Suprapubic skin (tissue), 4 donors: ENCODE data around the gene MYADML2. TPM values are rescaled to one million over a fixed set of nuclear protein-coding genes. Genes with fewer than 3 reads are reported as not detected.

Experiments
- DNase-seq, 2 donors: peaks; one replicate each; pipeline ENCODE4 v3.0.0-alpha.2; 2019; ENCODE audit warnings: low spot score in 2 of 2
- H3K27ac ChIP-seq: fragments of 200-600 bp; sonication (generic); one replicate; pipeline ENCODE4 v1.5.1; 2019
- H3K27me3 ChIP-seq: fragments of 200-600 bp; sonication (generic); one replicate; pipeline ENCODE4 v1.5.1; 2019
- H3K36me3 ChIP-seq: fragments of 200-600 bp; sonication (generic); one replicate; pipeline ENCODE4 v1.5.1; 2019
- H3K4me1 ChIP-seq: fragments of 200-600 bp; sonication (generic); one replicate; pipeline ENCODE4 v1.5.1; 2019
- H3K4me3 ChIP-seq: fragments of 200-600 bp; sonication (generic); one replicate; pipeline ENCODE4 v1.5.1; 2019; ENCODE audit warnings: mild to moderate bottlenecking
- H3K9me3 ChIP-seq: fragments of 200-600 bp; sonication (generic); one replicate; pipeline ENCODE4 v1.5.1; 2019
- EP300 ChIP-seq: sonication (generic); formaldehyde crosslinking; IDR thresholded peaks from one replicate; pipeline ENCODE4 v1.6.1; 2017; ENCODE audit warnings: antibody characterized with exemption
- POLR2A ChIP-seq, 2 donors: fragments of 450-650 bp; IDR thresholded peaks; one replicate each; pipeline ENCODE4 v1.6.1; 2017; ENCODE audit warnings: antibody characterized with exemption in 2 of 2, mild to moderate bottlenecking in 2 of 2, moderate library complexity in 2 of 2
- POLR2AphosphoS5 ChIP-seq, 3 donors: sonication (generic); formaldehyde crosslinking; IDR thresholded peaks; one replicate each; pipeline ENCODE4 v1.6.1; 2017; ENCODE audit warnings: antibody characterized with exemption in 3 of 3
- WGBS: methylation state at CpG from one replicate; pipeline ENCODE4 v1.1.5; 2018; 5-methylcytosine and 5-hydroxymethylcytosine counted together
- total RNA-seq, 4 donors: library from RNA; depleted of rRNA; stranded (reverse); fragments of >200 nt; gene quantifications; one replicate each; pipeline ENCODE4 v1.1.0, GENCODE V29; 2016
- TF ChIP-seq, protein P1 (sequence below), 2 donors: fragments of 200-600 bp in 1 of 2; fragments of 450-650 bp in 1 of 2; sonication (generic) in 1 of 2; IDR thresholded peaks; one replicate each; pipeline ENCODE4 v1.5.1; 2016 to 2019; ENCODE audit warnings: antibody characterized with exemption in 2 of 2, mild to moderate bottlenecking in 1 of 2, moderate library complexity in 1 of 2

Gene MYADML2
- total RNA-seq, 4 donors from 2014 or later: not detected

DNA sequence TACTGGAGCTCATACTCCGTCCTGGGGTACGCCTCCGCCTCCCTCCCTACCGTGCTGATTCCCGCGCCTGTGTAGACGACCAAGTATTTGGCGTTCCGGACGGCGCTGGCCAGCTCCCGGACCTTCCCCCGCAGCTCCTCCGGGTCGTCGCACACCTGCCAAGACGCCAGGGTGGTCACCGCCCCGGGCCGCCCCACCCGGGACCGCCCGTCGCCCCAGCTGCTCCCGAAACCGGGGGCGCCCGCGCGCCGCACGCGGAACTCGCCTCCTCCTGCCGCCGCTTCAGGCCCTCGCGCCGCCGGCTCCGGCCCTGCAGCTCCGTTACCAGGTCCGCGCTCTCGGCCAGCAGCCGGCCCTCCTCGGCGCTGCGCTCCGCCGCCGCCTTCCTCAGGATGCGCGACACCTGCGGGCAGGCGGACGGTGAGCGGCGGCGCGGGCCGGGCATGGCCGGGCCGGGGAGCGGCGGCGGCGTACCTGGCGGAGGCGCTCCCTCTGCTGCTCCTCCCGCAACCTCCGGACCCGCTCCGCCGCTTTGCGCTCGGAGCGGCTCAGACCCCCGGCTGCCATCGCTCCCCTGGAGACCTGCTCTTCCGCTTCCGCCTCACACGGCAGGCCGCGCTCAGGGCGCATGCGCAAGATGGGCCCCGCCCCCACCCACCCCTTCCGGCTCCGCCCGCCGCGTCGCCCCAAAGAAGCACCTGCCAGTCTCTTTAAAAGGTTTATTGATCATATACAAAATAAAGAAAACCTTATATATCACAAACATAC lies 29.3 kb downstream of the MYADML2 start, which contains the start of gene SIRT7:
Gene SIRT7, minus strand, starts transcription at position 612 of the 768 bp plus-strand sequence. Its CDS starts 45 bp downstream, at position 567.
- H3K4me3 ChIP-seq: peak within 1 kb of the TSS; percentile 97
- peak within 1 kb of the TSS; percentile 85 for H3K27ac ChIP-seq
- H3K9me3 ChIP-seq: no peaks in the 10 kb centered on the region
- TF ChIP-seq POLR2AphosphoS5 (IDR thresholded peaks at IDR 0.05): peak in 1 of 3 donors; percentile 35
- peak in 1 of 2 donors; percentile 50 for TF ChIP-seq POLR2A (IDR thresholded peaks at IDR 0.05)
- no peak for TF ChIP-seq EP300
- TF ChIP-seq, protein P1, sequence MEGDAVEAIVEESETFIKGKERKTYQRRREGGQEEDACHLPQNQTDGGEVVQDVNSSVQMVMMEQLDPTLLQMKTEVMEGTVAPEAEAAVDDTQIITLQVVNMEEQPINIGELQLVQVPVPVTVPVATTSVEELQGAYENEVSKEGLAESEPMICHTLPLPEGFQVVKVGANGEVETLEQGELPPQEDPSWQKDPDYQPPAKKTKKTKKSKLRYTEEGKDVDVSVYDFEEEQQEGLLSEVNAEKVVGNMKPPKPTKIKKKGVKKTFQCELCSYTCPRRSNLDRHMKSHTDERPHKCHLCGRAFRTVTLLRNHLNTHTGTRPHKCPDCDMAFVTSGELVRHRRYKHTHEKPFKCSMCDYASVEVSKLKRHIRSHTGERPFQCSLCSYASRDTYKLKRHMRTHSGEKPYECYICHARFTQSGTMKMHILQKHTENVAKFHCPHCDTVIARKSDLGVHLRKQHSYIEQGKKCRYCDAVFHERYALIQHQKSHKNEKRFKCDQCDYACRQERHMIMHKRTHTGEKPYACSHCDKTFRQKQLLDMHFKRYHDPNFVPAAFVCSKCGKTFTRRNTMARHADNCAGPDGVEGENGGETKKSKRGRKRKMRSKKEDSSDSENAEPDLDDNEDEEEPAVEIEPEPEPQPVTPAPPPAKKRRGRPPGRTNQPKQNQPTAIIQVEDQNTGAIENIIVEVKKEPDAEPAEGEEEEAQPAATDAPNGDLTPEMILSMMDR (IDR thresholded peaks at IDR 0.05): no peak
- peaks cover 55% of the 10 kb centered on the region for H3K36me3 ChIP-seq
- no peaks in the 10 kb centered on the region for H3K27me3 ChIP-seq
- no peak for DNase-seq
- 0% methylated on average over 12 of the region's 94 CpGs for WGBS
- H3K4me1 ChIP-seq: peaks cover 53% of the 10 kb centered on the region

DNA sequence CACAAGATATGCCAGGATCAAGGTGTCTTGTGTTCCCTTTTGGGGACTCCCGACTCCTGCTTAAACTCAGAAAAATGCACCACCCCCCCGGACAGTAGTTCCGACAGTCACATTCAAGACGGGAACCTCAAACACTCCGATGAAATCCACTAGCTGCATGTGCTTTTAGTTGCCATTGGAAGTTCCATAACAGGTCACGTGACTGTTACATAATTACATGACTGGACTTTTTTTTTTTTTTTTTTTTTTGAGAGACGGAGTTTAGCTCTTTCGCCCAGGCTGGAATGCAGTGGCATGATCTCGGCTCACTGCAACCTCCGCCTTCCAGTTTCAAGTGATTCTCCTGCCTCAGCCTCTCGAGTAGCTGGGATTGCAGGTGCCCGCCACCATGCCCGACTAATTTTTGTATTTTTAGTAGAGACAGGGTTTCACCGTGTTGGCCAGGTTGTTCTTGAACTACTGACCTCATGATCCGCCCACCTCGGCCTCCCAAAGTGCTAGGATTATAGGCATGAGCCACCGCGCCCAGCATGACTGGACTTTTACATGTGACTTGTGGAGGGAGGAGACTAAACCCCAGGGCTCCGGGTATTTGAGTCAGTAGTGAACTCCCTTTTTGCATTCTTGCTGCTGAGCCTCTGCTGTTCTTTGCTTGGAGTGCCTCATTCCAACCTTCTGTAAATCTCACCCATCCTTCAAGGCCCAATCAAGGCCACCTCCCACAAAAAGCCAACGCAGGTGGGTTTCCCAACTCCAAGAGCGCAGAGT lies 30.6 kb downstream of the MYADML2 start:
- WGBS: 70% methylated on average over 21 of the region's 21 CpGs
- H3K9me3 ChIP-seq: no peaks in the 10 kb centered on the region
- TF ChIP-seq POLR2A (IDR thresholded peaks at IDR 0.05): no peak
- TF ChIP-seq, protein P1 (IDR thresholded peaks at IDR 0.05): no peak
- no peak for TF ChIP-seq POLR2AphosphoS5 (IDR thresholded peaks at IDR 0.05)
- no peak for TF ChIP-seq EP300
- H3K27me3 ChIP-seq: no peaks in the 10 kb centered on the region
- H3K36me3 ChIP-seq: peaks cover 51% of the 10 kb centered on the region
- H3K27ac ChIP-seq: peak overlapping the region; percentile 85
- H3K4me1 ChIP-seq: peaks cover 56% of the 10 kb centered on the region
- DNase-seq: no peak
- peak overlapping the region; percentile 97 for H3K4me3 ChIP-seq

DNA sequence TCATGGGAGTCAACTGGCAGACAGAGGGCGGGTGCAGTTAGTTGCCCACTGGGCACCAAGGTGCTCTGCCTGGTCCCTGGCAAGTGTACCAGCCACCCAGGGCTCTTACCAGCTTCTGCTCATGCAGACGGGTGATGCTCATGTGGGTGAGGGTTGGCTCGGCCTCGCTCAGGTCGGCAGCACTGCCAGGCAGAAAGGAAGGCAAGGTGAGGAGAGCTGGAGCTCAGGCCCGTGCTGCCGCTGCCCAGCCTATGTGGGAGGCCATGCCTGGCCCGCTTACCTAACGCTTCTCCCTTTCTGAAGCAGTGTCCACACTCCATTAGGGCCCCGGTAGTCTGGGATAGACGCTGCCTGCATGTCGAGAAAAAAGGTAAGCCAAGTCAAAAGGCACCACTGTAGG lies 31.7 kb downstream of the MYADML2 start:
- no peak overlapping the region for H3K4me3 ChIP-seq
- H3K4me1 ChIP-seq: peaks cover 55% of the 10 kb centered on the region
- H3K27me3 ChIP-seq: no peaks in the 10 kb centered on the region
- 82% methylated on average over 3 of the region's 12 CpGs for WGBS
- DNase-seq: no peak
- no peak for TF ChIP-seq POLR2A (IDR thresholded peaks at IDR 0.05)
- no peak for TF ChIP-seq POLR2AphosphoS5 (IDR thresholded peaks at IDR 0.05)
- TF ChIP-seq EP300: no peak
- TF ChIP-seq, protein P1 (IDR thresholded peaks at IDR 0.05): no peak
- no peaks in the 10 kb centered on the region for H3K9me3 ChIP-seq
- H3K36me3 ChIP-seq: peaks cover 43% of the 10 kb centered on the region
- H3K27ac ChIP-seq: no peak overlapping the region

DNA sequence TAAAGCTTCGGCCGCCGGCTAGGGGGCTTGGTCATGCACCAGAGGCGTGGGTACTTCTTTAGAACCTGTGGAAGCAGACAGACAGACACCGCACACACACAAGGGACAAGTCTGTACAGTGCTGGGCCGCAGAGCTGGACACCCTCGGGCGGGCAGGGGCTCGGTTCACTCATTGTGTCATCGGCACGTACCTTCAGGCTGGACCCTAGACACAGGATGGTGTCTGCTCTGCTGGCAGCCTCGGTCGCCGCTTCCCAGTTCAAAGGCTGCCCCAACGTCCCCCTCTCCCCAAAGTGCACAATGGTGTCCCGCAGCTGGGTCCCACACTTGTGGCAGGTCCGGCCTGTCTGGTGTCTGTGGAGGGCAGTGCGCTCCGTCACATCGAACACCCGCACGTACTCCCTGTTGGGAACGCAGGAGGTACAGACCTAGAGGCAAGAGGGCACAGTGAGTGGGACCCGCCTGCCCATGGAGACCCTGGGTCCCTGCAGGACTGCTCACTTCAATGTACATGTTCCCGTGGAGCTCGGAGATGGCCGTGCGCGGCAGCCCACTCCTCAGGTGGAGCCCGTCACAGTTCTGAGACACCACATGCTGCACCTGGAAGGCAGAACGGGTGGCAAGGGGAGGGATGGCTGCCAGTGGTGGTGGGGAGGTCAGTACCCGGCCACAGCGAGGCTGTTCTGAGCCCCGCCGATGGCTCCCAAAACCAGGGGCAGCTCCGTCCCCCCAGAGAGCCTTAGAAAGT lies 32.8 kb downstream of the MYADML2 start:
- H3K27me3 ChIP-seq: no peaks in the 10 kb centered on the region
- DNase-seq: no peak
- no peak overlapping the region for H3K4me3 ChIP-seq
- H3K27ac ChIP-seq: no peak overlapping the region
- 97% methylated on average over 25 of the region's 36 CpGs for WGBS
- H3K9me3 ChIP-seq: no peaks in the 10 kb centered on the region
- peaks cover 61% of the 10 kb centered on the region for H3K4me1 ChIP-seq
- H3K36me3 ChIP-seq: peaks cover 38% of the 10 kb centered on the region
- TF ChIP-seq EP300: no peak

DNA sequence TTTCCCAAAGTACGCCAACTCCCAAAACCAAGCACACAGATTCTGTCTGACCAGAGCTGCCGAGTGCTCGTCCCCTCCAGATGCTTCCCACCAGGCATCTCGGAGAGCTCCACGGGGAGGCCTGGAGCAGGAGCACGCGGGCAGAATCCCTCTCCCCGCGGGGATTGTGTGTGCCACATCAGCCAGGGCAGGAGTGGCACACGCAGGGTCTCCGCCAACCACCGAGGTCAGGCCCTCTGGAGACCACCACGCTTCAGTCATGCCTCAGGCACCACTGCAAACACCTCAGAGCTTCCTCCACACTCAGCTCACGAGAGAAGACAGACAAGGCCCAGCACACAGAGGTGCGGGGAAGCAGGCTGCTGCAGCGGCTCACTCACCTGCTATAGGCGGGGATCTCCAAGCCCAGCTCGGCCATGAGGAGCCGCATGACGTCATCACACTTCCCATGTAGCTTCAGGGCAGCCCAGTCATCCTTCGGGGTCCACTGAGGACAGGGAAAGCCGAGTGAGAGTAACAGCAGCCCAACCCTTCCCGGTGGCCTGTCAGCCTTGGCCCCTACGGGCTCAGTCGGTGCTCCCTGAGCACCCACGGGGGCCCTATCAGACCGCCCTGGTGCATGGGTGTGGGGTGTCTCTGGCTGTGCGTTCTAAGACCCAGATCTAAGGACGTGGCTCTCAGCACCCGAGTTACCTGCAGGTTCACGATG lies 33.5 kb downstream of the MYADML2 start:
- H3K36me3 ChIP-seq: peaks cover 39% of the 10 kb centered on the region
- no peaks in the 10 kb centered on the region for H3K9me3 ChIP-seq
- WGBS: 95% methylated on average over 14 of the region's 31 CpGs
- no peak for DNase-seq
- no peak overlapping the region for H3K4me3 ChIP-seq
- no peak for TF ChIP-seq EP300
- no peak for TF ChIP-seq POLR2AphosphoS5 (IDR thresholded peaks at IDR 0.05)
- TF ChIP-seq, protein P1 (IDR thresholded peaks at IDR 0.05): no peak
- H3K27ac ChIP-seq: no peak overlapping the region
- no peaks in the 10 kb centered on the region for H3K27me3 ChIP-seq
- H3K4me1 ChIP-seq: peaks cover 54% of the 10 kb centered on the region
